Esophagus (tissue), 2 donors: ENCODE results near the gene NEURL4. TPM values are rescaled to one million over a fixed set of nuclear protein-coding genes. Genes with fewer than 3 reads are reported as not detected.

Experiments
- H3K27ac ChIP-seq, 2 donors: one replicate each; pipeline ENCODE4 v1.5.1; 2013; ENCODE audit warnings: low read depth in 2 of 2, mild to moderate bottlenecking in 2 of 2, inconsistent platforms in 1 of 2, low read length in 1 of 2, moderate library complexity in 1 of 2
- H3K27me3 ChIP-seq, 2 donors: one replicate each; pipeline ENCODE4 v1.6.1; 2013; ENCODE audit warnings: low read length in 2 of 2, control low read depth in 1 of 2, mild to moderate bottlenecking in 1 of 2; ENCODE audit not compliant: insufficient read depth in 2 of 2, control insufficient read depth in 1 of 2
- H3K36me3 ChIP-seq, 2 donors: one replicate each; pipeline ENCODE4 v1.6.1; 2013; ENCODE audit warnings: low read length in 1 of 2; ENCODE audit not compliant: control insufficient read depth in 2 of 2, insufficient read depth in 2 of 2
- H3K4me1 ChIP-seq, 2 donors: one replicate each; pipeline ENCODE4 v1.6.1; 2013; ENCODE audit warnings: low read length in 1 of 2; ENCODE audit not compliant: control insufficient read depth in 2 of 2, insufficient read depth in 2 of 2
- H3K4me3 ChIP-seq, 2 donors: one replicate each; pipeline ENCODE4 v1.5.1; 2013; ENCODE audit warnings: low read length in 2 of 2, mild to moderate bottlenecking in 2 of 2, low read depth in 1 of 2, moderate library complexity in 1 of 2
- H3K9me3 ChIP-seq, 2 donors: one replicate each; pipeline ENCODE4 v1.6.1; 2013; ENCODE audit warnings: mild to moderate bottlenecking in 2 of 2, low read depth in 1 of 2, low read length in 1 of 2, moderate library complexity in 1 of 2; ENCODE audit not compliant: control insufficient read depth in 2 of 2, insufficient read depth in 1 of 2
- WGBS, 2 donors: extraction: QIAGEN DNeasy Blood & Tissue Kit; methylation state at CpG; one replicate each; pipeline ENCODE4 v1.1.7; 2013; 5-methylcytosine and 5-hydroxymethylcytosine counted together
- polyA plus RNA-seq, 2 donors: library from polyadenylated mRNA; stranded (reverse); fragments of 200-250 nt; gene quantifications; one replicate each; pipeline ENCODE4 v1.2.3, GENCODE V29; 2013
- donor health status: healthy with polysubstance abuse.
- donor health status: Bipolar disorder and iron deficiency.

Gene NEURL4
- polyA plus RNA-seq, 2 donors, result 15.7 to 32.1 TPM

DNA sequence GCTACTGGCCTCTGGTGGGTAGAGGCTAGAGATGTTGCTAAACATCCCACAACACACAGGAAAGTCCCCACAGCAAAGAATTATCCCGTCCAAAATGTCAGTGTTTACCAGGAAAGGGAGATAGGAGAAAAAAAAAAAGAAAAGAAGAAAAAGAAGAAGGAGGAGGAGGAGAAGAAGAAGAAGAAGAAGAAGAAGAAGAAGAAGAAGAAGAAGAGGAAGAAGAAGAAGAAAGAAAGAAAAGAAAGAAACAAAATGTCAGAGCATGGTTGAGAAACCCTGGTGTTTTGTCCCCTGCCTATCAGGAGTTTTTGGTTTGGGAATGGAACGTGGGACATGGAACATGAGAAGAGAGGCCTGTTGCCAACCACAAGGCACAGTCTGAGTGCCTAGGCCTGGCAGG lies 28.2 kb upstream of the NEURL4 start:
- WGBS, 2 donors, result 59 to 60% methylated on average over 2 of the region's 2 CpGs
- Histone ChIP-seq H3K27me3 (no peaks in the 10 kb centered on the region), H3K4me1 (peaks cover 7 to 26% of the 10 kb centered on the region in 2 donors), H3K9me3 (no peaks in the 10 kb centered on the region), H3K36me3 (peaks cover 0 to 3% of the 10 kb centered on the region in 2 donors), H3K4me3 (no peak overlapping the region), H3K27ac (no peak overlapping the region)

DNA sequence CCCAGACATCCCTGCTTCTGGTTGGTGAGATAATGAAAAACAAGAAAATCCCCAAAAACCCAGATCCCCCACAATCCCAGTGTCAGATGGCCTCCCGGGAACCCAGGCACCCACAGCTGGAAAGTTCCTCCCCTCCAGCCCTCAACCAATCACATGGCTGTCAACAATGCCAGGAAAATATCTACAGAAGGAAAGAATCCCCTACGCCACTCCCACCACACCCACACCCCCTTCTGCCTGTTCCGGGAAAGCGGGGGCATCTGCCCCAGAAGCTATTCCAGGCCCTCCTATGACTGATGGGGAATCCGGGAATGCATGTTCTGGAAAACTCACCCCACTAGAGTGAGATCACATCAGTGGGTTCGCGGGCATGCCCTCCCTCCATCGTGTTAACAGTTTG lies 27.6 kb upstream of the NEURL4 start:
- Histone ChIP-seq H3K4me3 (no peak overlapping the region), H3K9me3 (no peaks in the 10 kb centered on the region), H3K27ac (no peak overlapping the region), H3K4me1 (peaks cover 7 to 26% of the 10 kb centered on the region in 2 donors), H3K36me3 (peaks cover 0 to 3% of the 10 kb centered on the region in 2 donors), H3K27me3 (no peaks in the 10 kb centered on the region)
- 69% methylated on average over 8 of the region's 8 CpGs for WGBS, 2 donors

DNA sequence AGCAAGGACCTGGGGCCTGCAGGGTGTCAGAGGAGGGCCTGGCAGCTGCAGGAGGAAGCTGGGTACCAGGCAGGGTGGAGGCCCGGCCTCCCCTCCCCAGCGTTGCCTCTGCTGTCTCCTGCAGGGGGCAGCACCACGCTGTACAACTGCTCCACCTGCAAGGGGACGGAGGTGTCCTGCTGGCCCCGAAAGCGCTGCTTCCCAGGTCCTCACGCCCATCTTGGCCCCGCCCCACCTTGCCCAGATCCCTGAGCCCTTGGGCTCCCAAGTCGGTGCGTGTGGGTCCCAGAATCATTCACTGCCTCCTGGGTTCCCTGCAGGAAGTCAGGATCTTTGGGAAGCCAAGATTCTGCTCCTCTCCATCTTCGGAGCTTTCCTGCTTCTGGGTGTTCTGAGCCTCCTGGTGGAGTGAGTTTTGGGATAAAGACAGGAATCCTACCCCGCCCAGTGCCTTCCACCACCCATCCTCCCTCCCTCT lies 27.0 kb upstream of the NEURL4 start:
- WGBS, 2 donors, result 8 to 9% methylated on average over 11 to 12 of the region's 12 CpGs
- Histone ChIP-seq H3K4me1 (peaks cover 7 to 26% of the 10 kb centered on the region in 2 donors), H3K27me3 (no peaks in the 10 kb centered on the region), H3K9me3 (no peaks in the 10 kb centered on the region), H3K27ac (peak overlapping the region in 1 of 2 donors; percentile 27), H3K4me3 (no peak overlapping the region), H3K36me3 (peaks cover 0 to 3% of the 10 kb centered on the region in 2 donors)

DNA sequence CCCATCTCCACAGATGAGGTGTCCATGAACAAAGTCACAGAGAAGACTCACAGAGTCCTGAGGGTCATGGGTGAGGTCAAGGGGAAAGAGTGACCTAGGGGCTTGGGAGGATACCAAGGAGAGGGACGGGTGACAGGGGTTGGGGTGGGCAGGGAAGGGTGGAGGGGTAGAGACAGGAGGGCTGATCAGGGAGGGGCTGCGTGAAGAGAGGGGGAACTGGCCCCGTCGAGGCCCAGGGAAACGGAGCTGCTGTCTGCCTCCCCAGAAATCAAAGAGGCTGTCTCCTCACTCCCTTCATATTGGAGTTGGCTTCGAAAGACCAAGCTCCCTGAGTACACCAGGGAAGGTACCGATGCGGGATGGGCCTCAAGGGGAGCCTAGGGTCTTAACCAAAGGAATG lies 26.4 kb upstream of the NEURL4 start:
- Histone ChIP-seq H3K4me1 (peaks cover 7 to 26% of the 10 kb centered on the region in 2 donors), H3K4me3 (no peak overlapping the region), H3K27ac (peak overlapping the region in 1 of 2 donors; percentile 27), H3K9me3 (no peaks in the 10 kb centered on the region), H3K36me3 (peaks cover 0 to 3% of the 10 kb centered on the region in 2 donors), H3K27me3 (no peaks in the 10 kb centered on the region)
- 79 to 81% methylated on average over 7 to 8 of the region's 8 CpGs for WGBS, 2 donors

DNA sequence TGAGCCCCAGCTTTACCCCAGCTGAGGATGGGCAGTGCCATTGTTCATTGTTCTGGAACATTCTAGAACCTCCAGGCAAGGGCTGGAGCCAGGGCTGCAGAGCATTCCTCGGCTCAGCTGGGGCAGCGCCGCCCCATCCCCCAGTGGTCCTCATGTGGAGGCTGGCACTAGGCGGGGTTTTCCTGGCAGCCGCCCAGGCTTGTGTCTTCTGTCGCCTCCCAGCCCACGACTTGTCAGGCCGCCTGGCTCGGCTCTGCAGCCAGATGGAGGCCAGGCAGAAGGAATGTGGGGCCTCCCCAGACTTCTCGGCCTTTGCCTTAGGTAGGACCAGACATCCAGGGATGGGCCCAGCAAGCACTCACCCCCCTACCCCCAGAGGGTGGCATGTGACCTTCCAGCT lies 25.9 kb upstream of the NEURL4 start, which contains the start of gene TMEM95:
Gene TMEM95, plus strand, starts transcription at position 104 of the 400 bp plus-strand sequence. Its CDS starts 49 bp downstream, at position 153.
- Histone ChIP-seq H3K4me3 (peak within 1 kb of the TSS; percentile 79), H3K9me3 (no peaks in the 10 kb centered on the region), H3K36me3 (peaks cover 0 to 3% of the 10 kb centered on the region in 2 donors), H3K27ac (peak within 1 kb of the TSS; percentile 89 to 93), H3K4me1 (peaks cover 7 to 26% of the 10 kb centered on the region in 2 donors), H3K27me3 (no peaks in the 10 kb centered on the region)
- 51 to 54% methylated on average over 10 of the region's 10 CpGs for WGBS, 2 donors

DNA sequence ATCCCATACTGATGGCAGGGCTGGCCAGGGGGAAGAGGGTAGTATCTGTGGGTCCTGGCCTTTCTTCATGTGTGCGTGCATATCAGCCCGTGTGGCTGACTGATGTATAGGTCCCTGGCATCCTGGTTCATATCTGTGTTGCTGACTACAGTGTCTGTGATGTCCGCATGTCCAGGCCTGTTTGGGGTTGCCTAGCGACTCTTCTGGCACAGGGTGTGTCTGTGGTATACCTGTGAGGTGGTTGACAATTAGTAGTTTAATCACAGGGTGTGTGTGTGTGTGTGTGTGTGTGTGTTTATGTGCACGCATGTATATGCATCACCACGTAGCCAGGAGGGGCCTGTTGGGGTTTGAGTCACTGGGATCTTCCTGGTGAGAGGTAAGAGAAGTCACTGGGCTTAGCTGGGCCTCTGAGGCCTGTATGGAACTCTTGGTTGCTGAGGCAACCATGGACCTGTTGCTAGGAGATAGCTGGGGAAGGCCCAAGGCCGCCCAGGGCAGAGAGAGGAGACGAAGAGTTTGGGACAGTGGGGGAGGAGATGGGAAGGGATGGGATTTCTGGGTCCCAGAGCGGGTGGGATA lies 25.2 kb upstream of the NEURL4 start:
- H3K4me3 ChIP-seq, result peak overlapping the region; percentile 79
- H3K27ac ChIP-seq, result peak overlapping the region; percentile 89 to 93
- no peaks in the 10 kb centered on the region for H3K9me3 ChIP-seq
- peaks cover 0 to 3% of the 10 kb centered on the region in 2 donors for H3K36me3 ChIP-seq
- no peaks in the 10 kb centered on the region for H3K27me3 ChIP-seq
- WGBS, 2 donors, result 48 to 56% methylated on average over 9 of the region's 9 CpGs
- peaks cover 11 to 26% of the 10 kb centered on the region in 2 donors for H3K4me1 ChIP-seq

DNA sequence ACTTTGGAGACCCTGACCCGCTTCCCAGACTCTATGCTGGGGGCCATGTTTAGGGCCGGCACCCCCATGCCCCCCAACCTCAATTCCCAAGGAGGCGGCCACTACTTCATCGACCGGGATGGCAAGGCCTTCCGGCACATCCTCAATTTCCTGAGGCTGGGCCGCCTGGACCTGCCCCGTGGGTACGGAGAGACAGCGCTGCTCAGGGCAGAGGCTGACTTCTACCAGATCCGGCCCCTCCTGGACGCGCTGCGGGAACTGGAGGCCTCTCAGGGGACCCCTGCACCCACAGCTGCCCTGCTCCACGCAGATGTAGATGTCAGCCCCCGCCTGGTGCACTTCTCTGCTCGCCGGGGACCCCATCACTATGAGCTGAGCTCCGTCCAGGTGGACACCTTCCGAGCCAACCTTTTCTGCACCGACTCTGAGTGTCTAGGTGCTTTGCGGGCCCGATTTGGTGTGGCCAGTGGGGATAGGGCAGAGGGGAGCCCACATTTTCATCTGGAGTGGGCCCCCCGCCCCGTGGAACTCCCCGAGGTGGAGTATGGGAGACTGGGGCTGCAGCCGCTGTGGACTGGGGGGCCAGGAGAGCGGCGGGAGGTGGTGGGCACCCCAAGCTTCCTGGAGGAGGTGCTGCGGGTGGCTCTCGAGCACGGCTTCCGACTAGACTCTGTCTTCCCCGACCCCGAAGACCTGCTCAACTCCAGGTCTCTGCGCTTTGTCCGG lies 23.9 kb upstream of the NEURL4 start:
- WGBS, 2 donors, result 89 to 91% methylated on average over 37 of the region's 37 CpGs
- H3K27ac ChIP-seq, result peak overlapping the region; percentile 93 to 99
- H3K27me3 ChIP-seq, result no peaks in the 10 kb centered on the region
- no peaks in the 10 kb centered on the region for H3K9me3 ChIP-seq
- H3K36me3 ChIP-seq, result peaks cover 0 to 4% of the 10 kb centered on the region in 2 donors
- peaks cover 11 to 26% of the 10 kb centered on the region in 2 donors for H3K4me1 ChIP-seq
- H3K4me3 ChIP-seq, result peak overlapping the region; percentile 79

DNA sequence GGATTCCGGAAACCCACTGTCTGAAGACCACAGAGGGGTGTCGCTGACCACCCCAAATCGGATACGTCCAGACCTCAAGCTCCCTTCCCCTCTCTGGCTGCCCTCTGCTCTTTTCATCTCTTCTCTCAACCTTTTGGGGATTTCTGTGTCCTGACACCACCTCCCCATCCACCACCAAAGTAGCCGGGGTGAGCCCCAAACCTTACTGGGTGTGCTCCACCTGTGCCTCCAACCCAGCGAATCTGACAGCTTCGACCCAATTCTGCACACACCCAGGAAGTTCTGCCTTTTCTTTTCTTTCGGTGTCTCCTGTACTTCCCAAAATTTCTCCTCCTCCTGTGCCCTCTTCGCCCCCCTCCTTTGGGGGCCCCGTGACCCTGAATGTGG lies 23.4 kb upstream of the NEURL4 start:
- peaks cover 11 to 26% of the 10 kb centered on the region in 2 donors for H3K4me1 ChIP-seq
- no peaks in the 10 kb centered on the region for H3K27me3 ChIP-seq
- H3K27ac ChIP-seq, result peak overlapping the region; percentile 93 to 99
- no peaks in the 10 kb centered on the region for H3K9me3 ChIP-seq
- WGBS, 2 donors, result 26% methylated on average over 10 of the region's 10 CpGs
- H3K4me3 ChIP-seq, result peak overlapping the region; percentile 79
- peaks cover 0 to 6% of the 10 kb centered on the region in 2 donors for H3K36me3 ChIP-seq

DNA sequence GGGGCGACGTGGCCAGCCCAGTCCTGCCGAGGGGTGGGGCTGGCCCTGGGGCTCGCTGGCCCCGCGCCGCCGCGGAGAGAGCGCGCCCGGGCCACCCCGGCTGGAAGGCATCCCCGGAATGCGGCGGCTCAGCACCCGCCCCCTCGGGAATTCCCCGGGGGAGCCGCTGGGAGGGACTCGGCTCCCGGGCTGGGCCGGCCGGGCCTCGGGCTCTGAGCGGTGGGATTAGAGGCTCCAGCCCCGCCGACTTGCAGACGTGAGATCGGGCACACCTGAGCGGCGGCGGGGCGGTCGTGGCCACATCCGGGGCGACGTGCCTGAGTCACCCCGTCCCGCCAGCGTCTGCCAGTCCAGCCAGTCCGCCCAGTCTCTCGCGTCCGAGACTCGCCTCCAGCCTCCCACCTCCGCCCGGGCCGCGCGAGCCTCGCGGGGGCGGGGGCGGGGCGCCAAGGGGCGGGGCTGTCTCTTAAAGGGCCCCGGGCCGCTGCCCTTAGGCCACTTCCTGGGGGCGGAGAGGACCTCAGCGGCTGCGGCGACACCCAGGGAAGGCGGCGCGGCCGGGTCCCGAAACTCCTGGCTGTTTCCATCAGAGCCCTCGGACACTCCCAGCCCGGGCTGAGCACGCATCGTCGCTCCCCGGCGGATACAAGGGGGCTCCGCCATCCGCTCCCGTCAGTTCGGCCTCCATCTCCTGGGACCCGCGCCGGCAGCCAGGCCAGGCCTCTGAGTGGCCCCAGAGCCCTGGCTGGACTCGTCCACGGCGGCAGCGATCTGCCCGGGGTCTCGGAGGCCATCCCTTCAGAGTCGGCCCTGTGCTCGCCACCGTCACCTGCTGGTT lies 22.7 kb upstream of the NEURL4 start, which contains the start of gene KCTD11:
Gene KCTD11, plus strand, starts transcription at position 498 of the 838 bp plus-strand sequence.
- no peaks in the 10 kb centered on the region for H3K9me3 ChIP-seq
- peaks cover 0 to 8% of the 10 kb centered on the region in 2 donors for H3K36me3 ChIP-seq
- H3K4me1 ChIP-seq, result peaks cover 11 to 26% of the 10 kb centered on the region in 2 donors
- H3K27ac ChIP-seq, result peak within 1 kb of the TSS; percentile 93 to 99
- WGBS, 2 donors, result 1% methylated on average over 74 to 91 of the region's 91 CpGs
- no peaks in the 10 kb centered on the region for H3K27me3 ChIP-seq
- peak within 1 kb of the TSS; percentile 79 for H3K4me3 ChIP-seq
